ENCODE data around the gene CHAF1A.
A peak's percentile ranks its signal among the peaks of the same experiment; 100 is the strongest.

Gene CHAF1A

DNA sequence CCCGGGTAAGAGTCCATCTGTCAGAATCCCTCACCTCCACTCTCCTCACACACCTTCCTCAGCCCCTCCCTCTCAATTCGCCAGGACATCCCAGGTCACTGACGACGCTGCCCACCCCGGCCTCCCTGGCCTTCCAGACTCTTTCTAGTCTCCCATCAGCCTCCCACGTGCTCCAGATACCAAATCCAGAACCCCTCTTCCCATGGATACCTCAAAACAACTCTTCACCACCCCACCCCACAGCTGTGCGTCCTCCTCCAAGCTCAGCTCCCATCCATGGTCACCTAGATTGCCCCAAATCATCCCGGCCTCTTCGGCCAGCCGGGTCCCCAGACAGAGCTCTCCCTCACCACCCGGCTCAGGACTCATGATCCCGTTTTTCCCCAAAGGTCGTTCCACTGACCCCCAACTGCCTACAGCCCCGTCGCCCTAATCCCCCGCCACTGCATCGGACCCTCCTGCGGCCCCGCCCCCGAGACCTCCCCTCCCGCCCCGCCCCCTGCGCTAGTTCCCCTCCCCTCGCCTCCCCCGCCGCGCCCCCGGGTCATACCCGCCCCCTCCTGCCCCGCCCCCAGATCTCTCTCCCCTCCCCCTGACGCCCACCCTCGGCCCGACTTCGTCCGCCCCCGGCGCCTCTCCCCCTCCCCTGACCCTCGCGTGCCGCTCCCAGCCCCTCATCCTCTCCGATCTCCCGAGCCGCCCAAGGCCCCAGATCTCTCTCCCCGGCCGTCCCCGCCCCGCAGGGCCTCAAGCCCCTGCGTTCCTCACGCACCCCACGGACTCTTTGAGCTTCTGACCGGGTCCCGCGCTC lies 54.6 kb downstream of the CHAF1A start:
- peak; percentile 19 for DNase-seq (ENCODE audit: low read depth)

GRCh38 chr19:4457654-4458395 lies 55.4 kb downstream of the CHAF1A start, which contains the start of gene UBXN6:
UBXN6 (minus strand) TSS chr19:4457794; CDS start chr19:4457697, 97 bp downstream.
- peak; percentile 97 for DNase-seq (ENCODE audit: low read depth)

DNA sequence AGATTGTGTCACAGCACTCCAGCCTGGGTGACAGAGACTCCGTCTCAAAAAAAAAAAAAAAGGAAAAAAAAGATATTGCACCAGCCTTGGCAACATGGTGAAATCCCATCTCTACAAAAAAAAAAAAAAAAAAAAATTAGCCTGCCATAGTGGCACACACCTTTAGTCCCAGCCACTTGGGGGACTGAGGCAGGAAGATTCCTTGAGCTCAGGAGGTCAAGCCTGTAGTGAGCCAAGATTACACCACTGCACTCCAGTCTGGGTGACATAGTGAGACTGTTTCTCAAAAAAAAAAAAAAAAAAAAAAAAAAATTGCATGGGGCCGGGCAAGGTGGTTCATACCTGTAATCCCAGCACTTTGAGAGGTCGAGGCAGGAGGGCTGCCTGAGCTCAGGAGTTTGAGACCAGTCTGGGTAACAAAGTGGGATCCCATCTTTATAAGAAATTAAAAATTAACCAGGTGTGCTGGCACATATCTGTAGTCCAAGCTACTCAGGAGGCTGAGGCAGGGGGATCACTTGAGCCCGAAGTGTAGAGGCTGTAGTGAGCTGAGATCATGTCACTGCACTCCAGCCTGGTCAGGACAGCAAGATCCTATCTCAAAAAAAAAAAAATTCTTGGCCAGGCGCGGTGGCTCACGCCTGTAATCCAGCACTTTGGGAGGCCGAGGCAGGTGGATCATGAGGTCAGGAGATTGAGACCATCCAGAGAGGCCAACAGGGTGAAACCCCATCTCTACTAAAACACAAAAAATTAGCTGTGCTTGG lies 62.6 kb downstream of the CHAF1A start:
- no peak for DNase-seq (ENCODE audit: low read depth)

- no peak for DNase-seq (ENCODE audit: low read depth)
Observed at GRCh38 chr19:4467835-4468234, 65.4 kb downstream of the CHAF1A start.

DNA sequence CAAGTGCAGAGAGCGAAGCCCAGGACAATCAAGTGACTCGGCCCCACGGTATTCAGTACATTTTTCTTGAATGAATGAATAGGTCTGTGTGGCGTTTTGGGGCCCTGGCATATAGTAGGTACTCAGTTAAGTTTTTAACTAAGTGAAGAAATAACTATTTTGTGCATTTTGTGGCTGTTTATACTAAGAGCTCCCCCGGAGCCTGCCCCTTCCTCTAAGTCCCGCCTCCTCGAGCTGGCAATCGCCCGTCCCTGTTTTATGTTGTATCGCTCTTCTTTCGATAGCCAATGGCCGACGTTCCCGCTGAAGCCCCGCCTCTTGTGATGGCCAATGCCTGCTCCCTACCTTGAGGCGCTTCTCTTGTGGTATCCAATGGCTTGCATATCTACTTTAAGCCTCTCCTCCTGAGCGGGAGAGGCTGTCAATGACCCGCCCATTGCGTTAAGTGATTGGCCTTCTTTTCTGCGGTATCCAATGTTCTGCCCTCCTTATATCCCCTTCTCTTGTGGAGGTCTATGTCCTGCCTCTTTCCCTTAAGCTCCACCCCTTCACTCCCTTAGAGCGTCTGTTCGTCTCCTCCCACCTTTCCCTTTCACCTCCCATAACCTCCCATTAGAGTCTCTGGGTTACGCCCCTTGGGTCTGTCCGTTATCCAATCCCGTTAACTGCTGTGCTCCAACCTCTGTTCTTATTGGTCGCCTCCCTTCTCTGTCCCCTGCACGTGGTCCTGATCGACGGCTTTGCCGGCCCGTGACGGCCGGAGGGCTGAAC lies 69.1 kb downstream of the CHAF1A start:
- peak; percentile 97 for DNase-seq (ENCODE audit: low read depth)

- no peak for DNase-seq (ENCODE audit: low read depth)
Observed at GRCh38 chr19:4472174-4472974, 69.9 kb downstream of the CHAF1A start, which contains the start of gene HDGFL2. HDGFL2 (plus strand) TSS chr19:4472297; CDS start chr19:4472351, 54 bp downstream.

- no peak for DNase-seq (ENCODE audit: low read depth)
Observed at GRCh38 chr19:4473011-4473762, 70.7 kb downstream of the CHAF1A start.

DNA sequence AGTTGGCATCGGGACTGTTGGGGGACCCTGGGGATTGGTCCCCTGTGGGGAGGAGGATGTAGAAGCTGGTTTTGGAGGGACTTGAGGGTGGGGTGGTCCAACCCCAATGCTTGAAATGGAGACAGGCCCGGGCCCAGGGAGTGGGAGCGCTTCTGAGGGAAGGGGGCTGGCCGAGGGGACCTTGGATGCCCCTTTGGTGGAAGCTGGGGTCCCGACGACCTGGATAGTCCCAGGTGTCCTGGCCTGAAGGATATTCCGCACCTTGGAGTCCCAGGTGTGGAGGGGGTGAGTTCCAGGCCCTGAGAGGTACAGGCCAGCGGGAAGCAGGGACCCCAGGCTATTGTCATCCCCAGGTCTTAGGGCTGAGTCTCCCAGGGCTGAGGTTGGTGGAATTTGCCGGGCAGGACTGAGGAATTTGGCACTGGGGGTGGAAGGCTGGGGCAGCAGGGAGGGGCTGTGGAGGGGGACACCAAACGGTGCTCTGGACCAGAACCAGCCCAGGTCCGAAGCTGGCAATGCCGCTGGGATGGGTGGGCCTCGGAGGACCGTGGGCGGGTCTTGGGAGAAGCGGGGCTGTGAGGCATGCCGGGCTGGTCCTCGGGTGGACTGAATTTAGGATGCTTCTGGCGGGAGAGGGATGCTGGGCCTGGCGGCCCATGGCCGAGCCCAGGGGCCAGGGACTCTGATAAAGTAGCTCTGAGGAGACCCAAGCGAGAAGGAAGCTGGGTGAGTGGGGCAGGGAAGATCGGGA lies 71.5 kb downstream of the CHAF1A start:
- no peak for DNase-seq (ENCODE audit: low read depth)

GRCh38 chr19:4474514-4475022 lies 72.1 kb downstream of the CHAF1A start:
- no peak for DNase-seq (ENCODE audit: low read depth)

- no peak for DNase-seq (ENCODE audit: low read depth)
Observed at GRCh38 chr19:4477034-4477801, 74.8 kb downstream of the CHAF1A start.

DNA sequence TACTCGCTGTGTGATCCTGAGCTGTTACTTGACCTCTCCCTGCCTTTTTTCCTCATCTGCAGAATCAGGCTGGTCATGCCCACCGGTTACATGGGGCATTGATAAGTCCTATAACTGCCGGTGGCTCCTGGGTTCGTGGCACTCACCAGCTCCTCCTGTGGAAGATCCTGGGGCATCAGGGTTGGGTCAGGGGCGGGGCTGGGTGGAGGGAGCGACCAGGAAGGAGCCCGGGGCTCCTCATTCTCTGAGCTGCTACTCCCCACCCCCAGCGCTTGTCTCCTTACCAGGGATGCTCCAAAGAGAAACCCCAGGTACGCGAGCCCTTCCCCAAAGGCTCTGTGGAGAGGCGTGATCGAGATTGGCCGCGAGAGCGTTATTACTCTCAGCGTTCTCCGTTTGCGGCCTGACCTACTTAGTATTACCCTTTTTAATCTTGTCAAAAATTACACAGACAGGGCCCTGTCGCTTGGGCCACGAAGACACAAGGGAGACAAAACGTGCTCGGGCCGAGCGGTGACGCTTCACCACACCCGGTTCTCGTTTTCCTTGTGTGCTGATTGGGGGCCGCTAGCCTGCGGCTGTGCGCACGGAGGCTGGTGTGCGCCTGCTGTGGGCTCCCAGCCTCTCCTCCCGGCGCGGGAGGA lies 80.4 kb downstream of the CHAF1A start:
- DNase-seq (ENCODE audit: low read depth) = no peak

DNA sequence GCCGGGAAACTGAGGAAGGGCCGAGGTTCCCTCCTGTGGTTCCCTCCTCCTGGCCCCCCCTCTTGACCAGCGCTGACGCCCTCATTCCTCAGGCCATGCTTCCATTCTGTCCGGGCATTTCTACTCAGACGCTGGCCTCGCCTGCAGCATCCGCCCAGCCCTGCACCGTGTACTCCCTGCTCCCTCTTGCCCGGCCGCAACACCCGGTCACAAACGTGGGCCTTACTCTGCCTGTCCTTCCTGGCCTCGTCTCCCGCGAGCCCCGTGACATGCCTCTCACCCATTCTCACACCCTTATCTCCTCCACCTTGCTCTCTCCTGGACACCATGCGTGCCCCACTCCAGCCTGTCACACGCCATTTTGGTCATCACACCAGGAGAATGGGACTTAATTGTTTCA lies 80.9 kb downstream of the CHAF1A start:
- no peak for DNase-seq (ENCODE audit: low read depth)

GRCh38 chr19:4487572-4487971 lies 85.1 kb downstream of the CHAF1A start:
- no peak for DNase-seq (ENCODE audit: low read depth)

DNA sequence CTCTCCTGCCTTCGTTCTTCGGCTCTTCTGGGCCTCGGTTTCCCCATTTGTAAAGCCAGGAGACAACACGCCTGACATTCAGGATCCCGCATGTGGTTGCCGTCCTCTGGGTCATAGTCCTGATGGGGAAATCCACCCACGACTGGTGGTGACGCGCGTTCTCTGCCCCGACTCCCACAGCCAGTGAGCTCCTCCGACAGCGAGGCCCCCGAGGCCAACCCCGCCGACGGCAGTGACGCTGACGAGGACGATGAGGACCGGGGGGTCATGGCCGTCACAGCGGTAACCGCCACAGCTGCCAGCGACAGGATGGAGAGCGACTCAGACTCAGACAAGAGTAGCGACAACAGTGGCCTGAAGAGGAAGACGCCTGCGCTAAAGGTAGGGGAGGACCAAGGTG lies 86.1 kb downstream of the CHAF1A start:
- no peak for DNase-seq (ENCODE audit: low read depth)

- no peak for DNase-seq (ENCODE audit: low read depth)
Observed at GRCh38 chr19:4491446-4491845, 89.0 kb downstream of the CHAF1A start.

DNA sequence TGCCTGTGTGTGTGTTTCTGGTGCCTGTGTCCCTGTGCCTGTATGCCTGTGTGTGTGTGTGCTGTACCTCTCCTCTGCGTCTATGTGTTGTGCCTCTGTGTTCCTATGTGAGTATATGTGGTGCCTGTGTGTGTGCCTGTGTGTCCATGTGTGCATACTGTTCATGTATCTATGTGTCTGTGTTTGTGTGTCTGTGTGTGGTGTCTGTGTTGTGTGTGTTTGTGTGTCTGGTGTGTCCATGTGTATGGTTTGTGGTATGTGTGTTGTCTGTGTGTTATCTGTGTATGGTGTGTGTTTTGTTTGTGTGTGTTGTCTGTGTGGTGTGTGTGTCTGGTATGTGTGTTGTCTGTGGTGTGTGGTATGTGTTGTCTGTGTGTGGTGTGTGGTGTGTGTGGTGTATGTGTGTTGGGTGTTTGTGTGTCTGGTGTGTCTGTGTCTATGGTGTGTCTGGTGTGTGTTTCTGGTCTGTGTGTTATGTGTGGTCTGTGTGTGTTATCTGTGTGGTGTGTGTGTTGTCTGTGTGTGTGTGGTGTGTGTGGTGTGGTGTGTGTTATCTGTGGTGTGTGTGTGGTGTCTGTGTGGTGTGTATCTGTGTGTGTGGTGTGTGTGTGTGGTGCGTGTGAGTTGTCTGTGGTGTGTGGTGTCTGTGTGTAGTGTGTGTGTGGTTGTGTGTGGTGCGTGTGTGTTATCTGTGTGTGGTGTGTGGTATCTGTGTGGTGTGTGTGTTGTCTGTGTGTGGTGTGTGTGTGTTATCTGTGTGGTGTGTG lies 90.1 kb downstream of the CHAF1A start:
- DNase-seq (ENCODE audit: low read depth) = no peak

Data from activated gamma-delta T cell treated with anti-CD3 and anti-CD28 coated beads, Interleukin-2, amount 50 U/mL, for 16 hours (primary cell).